Cardiac muscle cell (in vitro differentiated cells and primary cell): ENCODE data around the gene KIAA1614. TPM values are rescaled to one million over a fixed set of nuclear protein-coding genes. Genes with fewer than 3 reads are reported as not detected.
A peak's percentile ranks its signal among the peaks of the same experiment; 100 is the strongest.
"Not testable (repeated sequence)": the region's sequence is repeated elsewhere in the genome, so short reads cannot be mapped to it uniquely, and the experiment has no call there.

Source experiments
- DNase-seq, 2 donors: peaks; one replicate each; pipeline versions ENCODE4 v3.0.0 to v3.0.0-alpha.2; 2010 to 2017; ENCODE audit warnings: low read depth in 1 of 2, low spot score in 1 of 2
- H3K27ac ChIP-seq: fragments of 200-600 bp; sonication (generic); 2 replicates; pipeline ENCODE4 v1.5.1; 2016
- H3K27me3 ChIP-seq: fragments of 200-600 bp; sonication (generic); 2 replicates; pipeline ENCODE4 v1.6.0; 2016; ENCODE audit warnings: control low read depth
- H3K36me3 ChIP-seq: fragments of 200-600 bp; sonication (generic); 2 replicates; pipeline ENCODE4 v1.5.1; 2016; ENCODE audit warnings: control low read depth
- H3K4me1 ChIP-seq: fragments of 200-600 bp; sonication (generic); 2 replicates; pipeline ENCODE4 v1.8.1; 2017; ENCODE audit warnings: low read depth, mild to moderate bottlenecking, mixed run types
- H3K4me3 ChIP-seq: fragments of 200-600 bp; sonication (generic); 2 replicates; pipeline ENCODE4 v1.5.1; 2016; ENCODE audit warnings: mild to moderate bottlenecking
- H3K9me3 ChIP-seq: fragments of 200-600 bp; sonication (generic); 2 replicates; pipeline ENCODE4 v1.5.1; 2017; ENCODE audit warnings: low read depth, mild to moderate bottlenecking, control low read depth
- CTCF ChIP-seq: IDR thresholded peaks from 2 replicates; pipeline ENCODE4 v1.5.1; 2012; ENCODE audit warnings: low read depth, mild to moderate bottlenecking, low read length
- polyA plus RNA-seq: library from polyadenylated mRNA; unstranded; fragments of >200 nt; fragmentation: Nextera tagmentation; extraction: Ambion mirVana; gene quantifications from 2 replicates; pipeline ENCODE4 v1.2.1, GENCODE V29; 2016
- total RNA-seq: library from RNA; depleted of rRNA; stranded (reverse); fragments of >200 nt; gene quantifications from 2 replicates; pipeline ENCODE4 v1.2.3, GENCODE V29; 2016

KIAA1614 gene
- total and polyA plus RNA-seq, 2 experiments from 2014 or later: 1.3 to 2.2 TPM

- no peaks in the 10 kb centered on the region for H3K36me3 ChIP-seq
- TF ChIP-seq CTCF: no peak
- H3K9me3 ChIP-seq: no peaks in the 10 kb centered on the region
- no peaks in the 10 kb centered on the region for H3K27me3 ChIP-seq
- H3K27ac ChIP-seq: no peak overlapping the region
- no peaks in the 10 kb centered on the region for H3K4me1 ChIP-seq
- peak in 1 of 2 donors; percentile 72 for DNase-seq
- H3K4me3 ChIP-seq: no peak overlapping the region
Measured at GRCh38 chr1:180954005-180954800, 41.5 kb downstream of the KIAA1614 start.

GRCh38 chr1:180954801-180955165 is 42.1 kb downstream of the KIAA1614 start:
- no peak for DNase-seq
- TF ChIP-seq CTCF: no peak
- Histone ChIP-seq H3K27ac (no peak overlapping the region), H3K4me3 (no peak overlapping the region), H3K27me3 (no peaks in the 10 kb centered on the region), H3K9me3 (no peaks in the 10 kb centered on the region), H3K4me1 (no peaks in the 10 kb centered on the region), H3K36me3 (no peaks in the 10 kb centered on the region)

GRCh38 chr1:180956028-180956640 is 43.4 kb downstream of the KIAA1614 start:
- TF ChIP-seq CTCF: no peak
- Histone ChIP-seq H3K4me3 (no peak overlapping the region), H3K27ac (no peak overlapping the region), H3K4me1 (no peaks in the 10 kb centered on the region), H3K9me3 (no peaks in the 10 kb centered on the region), H3K36me3 (no peaks in the 10 kb centered on the region), H3K27me3 (no peaks in the 10 kb centered on the region)
- DNase-seq: no peak

- not testable (repeated sequence) for H3K4me3 ChIP-seq, H3K4me1 ChIP-seq, H3K27me3 ChIP-seq, H3K27ac ChIP-seq, H3K9me3 ChIP-seq, H3K36me3 ChIP-seq, DNase-seq
Measured at GRCh38 chr1:180959620-180960019, 46.9 kb downstream of the KIAA1614 start.

GRCh38 chr1:180961622-180962021 is 48.9 kb downstream of the KIAA1614 start:
- H3K4me3 ChIP-seq: no peak overlapping the region
- DNase-seq: no peak
- no peak for TF ChIP-seq CTCF
- H3K27me3 ChIP-seq: no peaks in the 10 kb centered on the region
- H3K36me3 ChIP-seq: no peaks in the 10 kb centered on the region
- H3K9me3 ChIP-seq: no peaks in the 10 kb centered on the region
- H3K4me1 ChIP-seq: no peaks in the 10 kb centered on the region
- H3K27ac ChIP-seq: no peak overlapping the region

- Histone ChIP-seq H3K27ac (no peak overlapping the region), H3K4me3 (no peak overlapping the region), H3K9me3 (no peaks in the 10 kb centered on the region), H3K36me3 (no peaks in the 10 kb centered on the region), H3K27me3 (no peaks in the 10 kb centered on the region), H3K4me1 (no peaks in the 10 kb centered on the region)
- TF ChIP-seq CTCF: no peak
- DNase-seq: no peak
Measured at GRCh38 chr1:180962178-180962577, 49.5 kb downstream of the KIAA1614 start.
